ENCODE data around the gene TELO2. TPM values are rescaled to one million over a fixed set of nuclear protein-coding genes. Genes with fewer than 3 reads are reported as not detected.

TELO2 gene
- total RNA-seq, 1 donor from 2014 or later = 77.2 TPM

DNA sequence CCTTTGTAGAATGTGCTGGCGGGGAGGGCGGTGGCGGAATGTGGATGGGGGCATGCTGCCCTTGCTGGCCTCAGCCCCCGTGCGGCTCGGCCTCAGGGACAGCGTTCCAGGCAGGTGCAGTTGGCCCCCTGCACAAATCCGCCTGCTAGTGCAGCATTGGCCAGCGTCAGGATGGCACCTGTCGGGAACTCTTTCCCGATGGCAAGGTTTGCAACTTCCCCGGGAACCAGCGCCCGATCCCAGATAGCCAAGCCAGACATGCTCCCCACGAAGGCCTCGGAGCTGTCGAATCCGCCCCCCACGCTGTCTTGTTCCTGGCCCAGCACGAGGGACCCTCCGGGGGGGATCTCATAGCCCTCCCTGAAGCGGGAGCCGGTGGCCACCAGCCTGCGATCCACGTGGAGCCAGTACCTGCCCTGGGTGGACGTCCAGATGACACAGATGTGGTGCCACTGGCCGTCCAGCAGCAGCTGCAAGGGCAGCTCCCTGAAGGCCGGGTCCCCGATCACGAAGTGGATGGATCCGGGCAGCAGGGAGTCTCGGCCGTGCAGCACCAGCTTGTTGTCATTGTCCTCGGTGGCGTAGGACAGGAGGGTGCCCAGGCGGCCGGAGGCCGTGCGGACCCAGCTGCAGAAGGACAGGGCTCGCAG lies 7.2 kb upstream of the TELO2 start:
- Mint-ChIP-seq H3K27ac (no peak overlapping the region), H3K36me3 (ENCODE audit: insufficient read depth) (no peaks in the 10 kb centered on the region), H3K27me3 (peaks cover 27% of the 10 kb centered on the region), H3K4me3 (ENCODE audit: low read depth) (no peak overlapping the region), H3K9me3 (ENCODE audit: low read depth) (no peaks in the 10 kb centered on the region), H3K4me1 (ENCODE audit: low read depth) (no peaks in the 10 kb centered on the region)
- TF ChIP-seq, protein P1, sequence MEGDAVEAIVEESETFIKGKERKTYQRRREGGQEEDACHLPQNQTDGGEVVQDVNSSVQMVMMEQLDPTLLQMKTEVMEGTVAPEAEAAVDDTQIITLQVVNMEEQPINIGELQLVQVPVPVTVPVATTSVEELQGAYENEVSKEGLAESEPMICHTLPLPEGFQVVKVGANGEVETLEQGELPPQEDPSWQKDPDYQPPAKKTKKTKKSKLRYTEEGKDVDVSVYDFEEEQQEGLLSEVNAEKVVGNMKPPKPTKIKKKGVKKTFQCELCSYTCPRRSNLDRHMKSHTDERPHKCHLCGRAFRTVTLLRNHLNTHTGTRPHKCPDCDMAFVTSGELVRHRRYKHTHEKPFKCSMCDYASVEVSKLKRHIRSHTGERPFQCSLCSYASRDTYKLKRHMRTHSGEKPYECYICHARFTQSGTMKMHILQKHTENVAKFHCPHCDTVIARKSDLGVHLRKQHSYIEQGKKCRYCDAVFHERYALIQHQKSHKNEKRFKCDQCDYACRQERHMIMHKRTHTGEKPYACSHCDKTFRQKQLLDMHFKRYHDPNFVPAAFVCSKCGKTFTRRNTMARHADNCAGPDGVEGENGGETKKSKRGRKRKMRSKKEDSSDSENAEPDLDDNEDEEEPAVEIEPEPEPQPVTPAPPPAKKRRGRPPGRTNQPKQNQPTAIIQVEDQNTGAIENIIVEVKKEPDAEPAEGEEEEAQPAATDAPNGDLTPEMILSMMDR (IDR thresholded peaks at IDR 0.05; ENCODE audit: unreplicated experiment) = no peak
- DNase-seq (ENCODE audit: low spot score, unreplicated experiment) = no peak

DNA sequence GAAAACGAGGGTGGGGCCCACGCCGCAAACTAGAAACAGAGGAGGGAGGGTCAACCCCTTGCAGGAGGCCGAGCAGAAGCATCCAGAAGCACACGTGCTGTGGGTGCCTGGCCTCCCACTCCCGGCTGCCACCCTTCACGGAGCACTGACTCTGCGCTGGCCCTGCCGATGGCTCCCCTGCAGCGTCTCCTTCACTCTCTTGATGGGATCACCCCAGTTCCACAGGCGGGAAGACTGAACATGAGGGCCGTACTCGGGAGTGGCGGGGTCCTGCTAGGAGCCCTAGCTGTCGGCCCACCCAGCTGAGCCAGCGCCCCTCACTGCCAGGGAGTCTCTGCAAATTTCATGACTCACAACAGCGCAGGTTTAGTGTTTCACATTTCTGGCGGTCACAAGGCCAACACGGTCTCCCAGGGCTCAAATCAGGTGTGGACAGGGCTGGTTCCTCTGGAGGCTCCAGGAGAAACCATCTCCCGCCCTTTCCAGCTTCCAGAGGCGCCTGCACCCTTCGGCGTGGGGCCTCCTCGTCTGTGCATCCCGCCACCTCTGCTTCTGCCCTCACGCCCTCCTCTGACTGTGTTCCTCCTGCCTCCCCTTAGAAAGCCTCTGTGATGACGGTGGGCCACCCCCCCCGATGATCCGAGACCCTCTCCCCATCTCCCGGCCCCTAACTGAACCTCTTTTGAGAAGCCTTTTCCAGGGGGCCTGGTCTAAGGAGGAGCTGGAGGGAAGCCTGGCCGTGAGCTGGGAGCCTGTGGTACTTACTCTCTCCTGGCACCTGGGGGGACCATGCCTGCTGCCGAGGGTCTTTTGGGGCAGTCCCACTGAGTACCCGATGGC lies 6.4 kb upstream of the TELO2 start:
- Mint-ChIP-seq H3K4me1 (ENCODE audit: low read depth) (no peaks in the 10 kb centered on the region), H3K9me3 (ENCODE audit: low read depth) (no peaks in the 10 kb centered on the region), H3K4me3 (ENCODE audit: low read depth) (no peak overlapping the region), H3K27me3 (peaks cover 19% of the 10 kb centered on the region), H3K36me3 (ENCODE audit: insufficient read depth) (no peaks in the 10 kb centered on the region), H3K27ac (no peak overlapping the region)
- TF ChIP-seq, protein P1 (IDR thresholded peaks at IDR 0.05; ENCODE audit: unreplicated experiment) = no peak
- DNase-seq (ENCODE audit: low spot score, unreplicated experiment) = no peak

DNA sequence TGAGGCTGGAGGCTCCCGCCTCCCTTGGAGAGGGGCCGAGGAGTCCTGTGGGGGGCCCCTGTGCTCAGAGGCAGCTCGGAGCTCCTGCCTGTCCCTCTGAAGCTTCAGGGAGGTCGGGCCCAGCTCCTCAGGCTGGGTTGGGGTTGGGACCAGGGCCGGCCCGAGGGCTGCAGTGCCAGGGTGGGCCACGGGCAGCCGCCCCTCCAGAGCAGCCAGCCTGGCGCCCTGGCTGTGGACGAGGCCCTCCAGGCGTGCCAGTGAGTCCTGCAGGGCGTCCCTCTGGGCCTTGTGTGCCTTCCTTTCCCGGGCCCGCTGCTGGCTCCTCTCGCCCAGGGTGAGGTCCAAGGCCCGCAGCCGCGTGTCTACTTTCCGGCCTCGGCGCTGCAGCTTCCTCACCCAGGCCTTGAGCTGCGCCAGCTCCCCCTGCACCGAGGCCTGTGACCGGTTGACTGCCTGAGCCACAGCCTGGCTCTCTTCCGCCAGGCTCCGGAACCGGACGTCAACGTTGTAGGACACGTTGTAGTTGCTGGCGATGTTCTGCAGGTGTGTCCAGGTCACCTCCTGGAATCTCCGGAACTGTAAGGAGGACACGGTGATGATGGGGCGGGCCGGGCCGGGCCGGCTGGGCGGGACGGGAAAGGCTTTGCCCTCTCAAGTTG lies 5.6 kb upstream of the TELO2 start:
- H3K9me3 Mint-ChIP-seq (ENCODE audit: low read depth) = no peaks in the 10 kb centered on the region
- no peak overlapping the region for H3K4me3 Mint-ChIP-seq (ENCODE audit: low read depth)
- TF ChIP-seq, protein P1 (IDR thresholded peaks at IDR 0.05; ENCODE audit: unreplicated experiment) = no peak
- H3K27me3 Mint-ChIP-seq = peaks cover 17% of the 10 kb centered on the region
- no peak overlapping the region for H3K27ac Mint-ChIP-seq
- no peak for DNase-seq (ENCODE audit: low spot score, unreplicated experiment)
- H3K4me1 Mint-ChIP-seq (ENCODE audit: low read depth) = peaks cover 3% of the 10 kb centered on the region
- H3K36me3 Mint-ChIP-seq (ENCODE audit: insufficient read depth) = no peaks in the 10 kb centered on the region

DNA sequence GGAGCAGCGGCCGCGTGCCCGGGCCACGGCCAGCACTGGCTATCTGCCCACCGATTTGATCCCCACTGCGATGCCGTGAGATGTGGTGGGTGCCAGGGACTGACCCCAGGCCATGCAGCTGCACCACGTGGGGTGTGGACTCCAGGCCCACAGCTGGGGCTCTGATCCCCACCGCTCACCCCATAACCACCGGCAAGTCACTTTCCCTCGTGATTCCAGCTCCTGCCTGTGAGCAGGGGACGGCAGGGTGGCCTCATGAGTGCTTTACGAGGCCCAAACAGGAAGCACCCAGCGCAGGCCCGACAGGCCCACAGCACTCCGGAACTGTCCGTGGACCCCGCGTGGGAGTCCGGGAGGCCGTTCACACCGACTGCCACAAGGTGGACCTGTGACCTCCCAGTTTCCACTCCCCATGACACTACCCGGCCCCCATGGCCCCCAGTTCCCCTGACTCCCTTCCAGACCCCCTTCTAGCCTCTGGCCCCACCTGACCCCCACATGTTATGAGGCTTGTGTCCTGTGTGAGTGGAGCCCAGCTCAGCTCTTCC lies 5.0 kb upstream of the TELO2 start:
- Mint-ChIP-seq H3K4me1 (ENCODE audit: low read depth) (peaks cover 8% of the 10 kb centered on the region), H3K27me3 (peaks cover 17% of the 10 kb centered on the region), H3K9me3 (ENCODE audit: low read depth) (no peaks in the 10 kb centered on the region), H3K36me3 (ENCODE audit: insufficient read depth) (no peaks in the 10 kb centered on the region), H3K4me3 (ENCODE audit: low read depth) (no peak overlapping the region), H3K27ac (no peak overlapping the region)
- no peak for DNase-seq (ENCODE audit: low spot score, unreplicated experiment)
- TF ChIP-seq, protein P1 (IDR thresholded peaks at IDR 0.05; ENCODE audit: unreplicated experiment) = no peak

DNA sequence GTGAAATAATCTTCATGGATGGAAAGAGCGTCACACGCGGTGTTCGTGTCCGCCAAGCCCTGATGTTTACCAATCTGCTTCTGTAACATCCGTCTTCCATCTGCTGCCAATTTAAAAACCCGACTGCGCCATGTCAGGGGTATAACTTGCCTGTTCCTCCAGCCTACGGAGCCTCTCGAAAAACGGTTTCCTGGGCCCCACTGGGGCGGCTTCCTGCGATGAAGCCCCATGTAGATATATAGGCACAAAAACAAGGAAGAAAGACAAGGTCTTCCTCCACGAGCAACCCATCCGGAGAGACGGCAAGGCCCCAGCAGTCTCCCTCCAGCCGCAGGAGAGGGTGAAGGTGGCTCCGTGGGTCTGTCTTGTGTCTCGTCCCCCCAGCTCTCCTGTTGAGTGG lies 4.5 kb upstream of the TELO2 start, which contains the start of gene PTX4:
TSS of gene PTX4 (minus strand) at position 326 of the 400 bp plus-strand sequence. CDS start at position 291, 35 bp downstream.
- Mint-ChIP-seq H3K27ac (no peak within 1 kb of the TSS), H3K4me3 (ENCODE audit: low read depth) (no peak within 1 kb of the TSS), H3K36me3 (ENCODE audit: insufficient read depth) (no peaks in the 10 kb centered on the region), H3K4me1 (ENCODE audit: low read depth) (peaks cover 8% of the 10 kb centered on the region), H3K27me3 (peaks cover 12% of the 10 kb centered on the region), H3K9me3 (ENCODE audit: low read depth) (no peaks in the 10 kb centered on the region)
- TF ChIP-seq, protein P1 (IDR thresholded peaks at IDR 0.05; ENCODE audit: unreplicated experiment) = no peak
- DNase-seq (ENCODE audit: low spot score, unreplicated experiment) = no peak

Data from progenitor cell of endocrine pancreas (in vitro differentiated cells).